Measurements from ENCODE around the gene SF1.
A peak's percentile ranks its signal among the peaks of the same experiment; 100 is the strongest.
"Not testable (repeated sequence)": the region's sequence is repeated elsewhere in the genome, so short reads cannot be mapped to it uniquely, and the experiment has no call there.

The SF1 gene, protein sequence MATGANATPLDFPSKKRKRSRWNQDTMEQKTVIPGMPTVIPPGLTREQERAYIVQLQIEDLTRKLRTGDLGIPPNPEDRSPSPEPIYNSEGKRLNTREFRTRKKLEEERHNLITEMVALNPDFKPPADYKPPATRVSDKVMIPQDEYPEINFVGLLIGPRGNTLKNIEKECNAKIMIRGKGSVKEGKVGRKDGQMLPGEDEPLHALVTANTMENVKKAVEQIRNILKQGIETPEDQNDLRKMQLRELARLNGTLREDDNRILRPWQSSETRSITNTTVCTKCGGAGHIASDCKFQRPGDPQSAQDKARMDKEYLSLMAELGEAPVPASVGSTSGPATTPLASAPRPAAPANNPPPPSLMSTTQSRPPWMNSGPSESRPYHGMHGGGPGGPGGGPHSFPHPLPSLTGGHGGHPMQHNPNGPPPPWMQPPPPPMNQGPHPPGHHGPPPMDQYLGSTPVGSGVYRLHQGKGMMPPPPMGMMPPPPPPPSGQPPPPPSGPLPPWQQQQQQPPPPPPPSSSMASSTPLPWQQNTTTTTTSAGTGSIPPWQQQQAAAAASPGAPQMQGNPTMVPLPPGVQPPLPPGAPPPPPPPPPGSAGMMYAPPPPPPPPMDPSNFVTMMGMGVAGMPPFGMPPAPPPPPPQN

DNA sequence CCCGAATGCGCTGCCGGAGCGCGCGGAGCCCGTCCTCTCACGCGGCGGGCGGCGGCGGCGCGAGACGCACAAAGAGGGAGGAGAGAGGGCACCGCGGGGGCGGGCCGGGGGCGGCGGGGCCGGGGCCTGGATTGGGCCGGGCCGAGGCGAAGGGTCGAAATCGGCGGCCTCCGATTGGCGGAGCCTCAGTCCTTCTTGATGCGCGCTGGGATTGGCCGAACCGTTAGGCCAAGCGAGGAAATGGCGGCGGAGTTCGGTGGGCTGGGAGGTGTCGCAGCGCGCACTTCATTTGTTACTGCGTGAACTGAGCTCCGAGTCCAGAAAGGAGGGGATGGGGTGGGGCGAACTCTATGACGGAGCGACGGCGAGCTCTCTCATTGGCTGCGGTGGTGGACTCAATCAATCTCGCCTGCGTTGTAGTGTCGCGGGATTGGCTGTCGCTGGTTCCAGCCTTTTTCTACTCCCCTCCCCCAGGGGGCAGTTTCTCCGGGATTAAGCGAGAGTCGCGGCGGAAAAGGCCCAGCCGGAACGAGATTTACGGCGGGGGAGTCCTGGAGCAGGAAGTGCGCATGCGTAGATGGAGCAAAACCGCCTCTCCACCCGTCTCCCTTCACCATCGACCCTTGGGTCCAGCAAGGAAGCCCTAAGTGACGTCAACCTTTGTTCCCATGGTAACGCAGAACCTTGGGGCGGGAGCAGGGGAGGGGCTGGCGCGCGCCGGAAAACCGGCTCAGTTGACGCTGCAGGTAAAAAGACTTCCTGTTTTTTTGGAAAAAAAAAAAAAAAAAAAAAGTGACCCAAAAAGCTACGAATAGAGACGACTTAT, at the start of gene SF1:
Gene SF1 (minus strand): TSS at position 70 of the 826 bp plus-strand sequence. CDS start 150 bp downstream, outside the sequence.
- peak; percentile 99 for DNase-seq (ENCODE audit: low read depth)

DNA sequence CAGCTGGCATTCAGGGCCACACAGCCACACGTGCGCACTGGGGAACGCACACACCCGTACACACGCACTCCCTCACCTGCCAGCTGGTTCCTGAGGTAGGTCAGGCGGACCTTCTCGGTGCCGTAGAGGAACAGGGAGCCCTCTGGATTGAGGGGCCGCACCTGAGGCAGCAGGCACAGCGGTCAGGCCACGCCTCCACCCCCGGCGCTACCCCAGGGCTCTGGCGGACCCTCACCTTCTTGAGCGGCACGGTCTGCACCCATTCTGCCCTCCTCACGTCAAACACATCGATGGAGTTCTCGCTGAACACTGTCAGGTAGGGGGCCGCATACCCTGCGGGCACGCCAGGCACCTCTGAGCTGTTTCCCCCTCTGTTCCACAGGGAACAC, 49.1 kb upstream of the SF1 start:
- no peak for DNase-seq (ENCODE audit: low read depth)

DNA sequence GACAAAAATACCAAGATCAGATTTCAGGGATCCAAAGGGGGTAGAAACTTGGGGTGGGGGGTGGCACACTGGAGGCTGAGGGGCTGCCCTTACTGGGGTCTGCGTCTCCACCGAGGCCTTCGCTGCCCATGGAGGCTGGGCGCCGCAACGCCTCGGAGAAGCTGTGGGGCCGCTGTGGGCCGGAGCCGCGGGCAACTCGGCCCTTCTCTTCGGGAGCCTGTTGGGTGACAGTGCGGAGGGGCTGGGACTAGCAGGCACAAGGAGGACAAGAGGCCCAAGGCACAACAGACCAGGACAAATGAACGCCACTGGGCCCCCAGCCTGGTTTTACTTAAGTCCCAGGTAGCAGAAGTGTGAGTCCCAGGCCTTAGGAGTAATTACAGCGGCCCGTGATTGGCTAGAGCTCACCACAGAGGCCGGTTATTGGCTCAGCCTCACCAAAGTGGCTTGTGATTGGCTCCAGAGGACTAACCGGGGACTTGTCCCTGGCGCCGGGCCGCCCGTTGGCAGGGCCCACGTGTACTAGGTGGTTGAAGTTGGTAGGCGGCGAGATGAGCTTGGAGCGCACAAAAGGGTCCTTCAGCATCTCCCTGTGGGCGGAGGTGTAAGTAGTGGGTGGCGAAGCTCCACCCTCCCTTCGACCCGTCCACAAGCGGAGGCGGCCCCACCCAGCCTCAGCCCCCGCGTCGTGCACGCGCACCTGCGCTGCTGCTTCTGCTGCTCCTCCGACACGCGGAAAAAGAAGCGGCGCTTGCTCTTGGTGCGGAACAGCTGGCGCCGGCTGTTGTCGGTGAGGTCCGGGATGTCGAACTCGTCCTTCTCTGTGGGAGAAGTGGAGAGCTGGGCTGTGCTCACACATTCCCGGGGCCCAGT, 48.5 kb upstream of the SF1 start:
- DNase-seq (ENCODE audit: low read depth): no peak

DNA sequence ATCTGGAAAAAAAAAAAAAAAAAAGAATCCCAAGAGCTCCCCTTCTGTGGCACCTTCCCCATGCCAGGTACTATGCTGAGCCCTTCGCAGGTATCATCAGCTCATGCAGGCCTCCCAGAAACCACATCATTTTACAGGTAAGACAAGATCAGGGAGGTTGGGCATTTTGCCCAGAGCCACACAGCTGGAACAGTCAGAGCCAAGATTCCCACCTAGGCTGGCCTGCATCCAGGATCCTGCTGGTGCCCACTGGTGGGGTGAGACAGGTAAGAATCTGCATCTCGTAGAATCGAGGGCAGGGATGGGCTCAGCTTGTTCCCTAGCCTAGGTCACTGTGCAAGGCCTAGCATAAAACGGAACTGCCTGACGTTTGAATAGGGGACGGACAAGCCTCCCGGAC, 47.7 kb upstream of the SF1 start:
- DNase-seq (ENCODE audit: low read depth): no peak

DNA sequence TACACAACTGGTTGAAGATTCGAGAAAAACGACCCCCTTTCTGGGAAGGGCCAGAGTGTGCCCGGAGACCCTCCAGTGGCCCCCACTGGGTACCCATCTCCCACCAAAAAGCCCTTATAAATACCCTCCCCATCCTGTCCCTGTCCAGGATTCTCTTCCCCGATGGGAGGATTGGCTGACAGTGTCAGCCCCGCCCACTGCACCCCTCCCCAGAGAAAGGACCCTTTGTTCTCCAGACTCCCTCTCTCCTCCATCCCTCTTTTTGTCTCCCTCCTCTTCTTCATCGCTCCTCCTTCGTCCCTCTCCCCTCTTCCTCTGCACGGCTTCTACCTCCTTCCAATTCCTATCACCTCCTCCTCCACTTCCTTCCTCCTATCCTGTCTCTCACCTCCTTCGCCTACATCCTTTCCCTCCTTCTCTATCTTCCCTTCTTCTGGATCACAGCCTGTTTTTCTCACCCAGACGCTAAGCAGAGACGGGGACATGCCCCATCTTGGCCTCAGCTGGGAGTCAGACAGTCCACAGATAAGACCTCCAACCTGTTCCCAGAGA, 45.3 kb upstream of the SF1 start:
- no peak for DNase-seq (ENCODE audit: low read depth)

DNA sequence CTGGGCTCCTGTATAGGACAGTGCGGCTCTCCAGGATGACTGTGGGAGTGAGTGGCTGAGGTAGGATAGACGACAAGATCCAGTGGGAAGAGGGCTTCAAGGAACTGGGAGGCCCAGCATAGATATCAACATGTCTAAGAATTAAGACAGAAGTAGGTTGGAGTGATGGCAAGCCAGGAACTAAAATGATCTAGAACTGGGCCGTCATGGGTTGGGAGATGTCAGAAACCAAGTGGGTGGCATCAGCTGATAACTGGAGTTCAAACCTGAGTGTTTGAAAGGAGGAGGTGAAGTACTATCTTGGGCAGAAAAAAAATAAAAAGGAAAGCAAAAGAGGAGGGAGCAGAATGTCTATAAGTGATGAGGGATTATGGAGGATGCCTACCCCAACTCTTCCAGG, 39.1 kb upstream of the SF1 start:
- no peak for DNase-seq (ENCODE audit: low read depth)

DNA sequence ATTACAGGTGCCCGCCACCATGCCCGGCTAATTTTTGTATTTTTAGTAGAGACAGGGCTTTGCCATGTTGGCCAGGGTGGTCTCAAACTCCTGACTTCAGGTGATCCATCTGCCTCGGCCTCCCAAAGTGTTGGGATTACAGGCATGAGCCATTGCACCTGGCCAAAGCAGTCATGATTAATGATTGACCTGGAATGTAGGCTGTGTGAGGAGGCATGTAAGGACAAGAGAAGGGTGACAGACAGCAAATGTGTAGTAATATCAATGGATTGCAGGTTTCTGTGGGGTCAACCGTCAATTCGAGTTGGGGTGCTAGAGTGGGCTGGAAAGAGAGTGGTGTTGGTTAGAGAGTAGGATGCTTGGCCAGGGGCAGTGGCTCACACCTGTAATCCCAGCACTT, 37.1 kb upstream of the SF1 start:
- DNase-seq (ENCODE audit: low read depth): not testable (repeated sequence)

DNA sequence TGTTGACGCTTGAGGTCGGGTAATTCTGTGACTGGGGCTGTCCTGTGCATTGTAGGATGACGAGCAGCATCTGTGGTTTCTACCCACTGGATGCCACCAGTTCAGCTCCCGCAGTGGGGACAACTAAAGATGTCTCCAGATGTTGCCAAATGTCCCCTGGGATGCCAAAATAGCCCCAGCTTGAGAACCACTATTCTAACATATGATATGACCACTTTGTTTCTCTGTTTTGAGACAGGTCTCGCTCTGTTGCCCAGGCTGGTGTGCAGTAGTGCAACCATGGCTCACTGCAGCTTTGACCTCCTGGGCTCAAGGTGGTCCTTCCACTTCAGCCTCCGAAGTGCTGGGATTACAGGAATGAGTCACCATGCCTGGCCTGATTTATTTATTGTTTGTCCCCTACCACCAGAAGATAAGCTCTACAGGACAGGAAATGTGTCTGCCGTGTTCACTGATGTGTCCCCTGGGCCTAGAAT, 36.4 kb upstream of the SF1 start:
- no peak for DNase-seq (ENCODE audit: low read depth)

DNA sequence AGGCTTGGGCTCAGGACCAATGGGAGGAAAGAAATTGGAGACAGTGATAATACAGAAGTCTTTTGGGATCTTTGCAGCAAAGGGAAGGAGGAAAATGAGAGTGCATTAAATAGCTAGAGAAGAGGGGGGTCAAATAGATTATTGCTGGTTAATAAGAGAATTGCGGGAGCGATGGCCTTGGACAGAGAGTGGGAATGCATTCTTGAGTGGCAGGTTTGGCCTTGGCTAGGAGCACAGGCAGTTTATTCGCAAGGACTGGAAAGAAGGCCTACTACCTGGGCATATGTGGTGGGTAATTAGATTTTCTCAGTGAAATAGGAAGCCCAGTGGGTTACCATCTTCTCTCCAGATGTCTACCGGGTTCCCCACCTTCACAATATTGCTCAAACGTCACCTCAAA, 35.5 kb upstream of the SF1 start:
- DNase-seq (ENCODE audit: low read depth): no peak

DNA sequence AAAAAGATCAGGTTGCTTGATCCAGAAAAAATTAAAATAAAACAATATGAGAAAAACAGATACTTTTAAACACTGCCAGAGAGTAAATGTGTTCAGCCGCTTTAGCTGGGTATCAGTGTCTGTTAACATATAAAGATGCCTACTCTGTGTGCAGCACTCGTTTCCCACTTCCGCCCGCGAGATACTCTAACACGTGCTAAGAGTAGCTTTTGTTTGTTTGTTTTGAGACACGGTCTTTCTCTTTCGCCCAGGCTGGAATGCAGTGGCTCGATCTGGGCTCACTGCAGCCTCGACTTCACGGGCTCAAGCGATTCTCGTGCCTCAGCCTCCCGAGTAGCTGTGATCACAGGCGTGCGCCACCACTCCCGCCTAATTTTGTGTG, 32.5 kb upstream of the SF1 start:
- DNase-seq (ENCODE audit: low read depth): peak; percentile 16

DNA sequence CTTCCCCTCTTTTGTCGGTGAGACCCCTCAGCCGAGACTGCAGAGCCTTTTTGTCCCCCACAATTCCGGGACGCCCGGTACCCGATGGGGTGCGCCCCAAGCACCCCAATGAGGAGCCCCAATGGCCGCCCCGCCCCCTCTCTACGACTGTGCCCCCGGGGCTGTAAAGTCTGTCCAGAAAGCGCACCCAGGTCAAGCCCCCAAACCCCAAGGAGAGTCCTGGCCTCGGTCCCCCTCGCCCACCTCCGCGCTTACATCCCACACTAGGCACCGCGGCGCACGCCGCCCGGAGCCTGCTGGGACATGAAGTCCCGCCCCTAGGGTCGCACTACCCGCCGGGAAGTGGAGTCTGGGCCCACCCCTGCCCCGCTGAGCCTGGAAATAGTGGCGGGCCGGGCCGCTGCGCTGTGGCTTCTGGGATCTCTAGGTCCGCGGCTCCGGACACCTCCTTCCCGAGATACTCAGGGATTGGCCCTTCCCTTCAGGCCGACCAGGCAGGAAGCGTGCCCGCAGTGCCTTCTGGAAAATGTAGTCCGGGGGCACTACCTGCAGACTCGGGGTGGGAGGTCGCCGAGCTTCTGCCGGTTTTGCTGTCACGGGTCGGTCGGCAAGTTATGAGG, 32.0 kb upstream of the SF1 start, which contains the start of gene MEN1:
Gene MEN1 (minus strand): TSS at position 281 of the 620 bp plus-strand sequence. CDS start 442 bp downstream, outside the sequence.
- peak; percentile 76 for DNase-seq (ENCODE audit: low read depth)

DNA sequence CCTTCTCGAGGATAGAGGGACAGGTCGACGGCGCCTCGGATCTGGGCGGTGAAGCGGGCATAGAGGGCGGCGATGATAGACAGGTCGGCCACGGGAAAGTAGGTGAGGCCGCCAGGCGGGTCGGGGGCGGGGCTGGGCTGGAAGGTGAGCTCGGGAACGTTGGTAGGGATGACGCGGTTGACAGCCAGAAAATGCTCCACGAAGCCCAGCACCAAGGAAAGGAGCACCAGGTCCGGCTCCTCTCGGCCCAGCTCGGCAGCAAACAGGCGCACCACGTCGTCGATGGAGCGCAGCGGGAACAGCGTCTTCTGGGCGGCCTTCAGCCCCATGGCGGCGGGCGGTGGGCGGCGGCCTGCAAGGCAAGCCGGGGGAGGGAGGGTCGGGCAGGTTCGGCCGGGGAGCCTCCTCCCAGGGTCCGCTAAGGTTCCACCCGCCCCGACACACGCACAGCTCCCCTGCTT, 31.5 kb upstream of the SF1 start:
- DNase-seq (ENCODE audit: low read depth): no peak

DNA sequence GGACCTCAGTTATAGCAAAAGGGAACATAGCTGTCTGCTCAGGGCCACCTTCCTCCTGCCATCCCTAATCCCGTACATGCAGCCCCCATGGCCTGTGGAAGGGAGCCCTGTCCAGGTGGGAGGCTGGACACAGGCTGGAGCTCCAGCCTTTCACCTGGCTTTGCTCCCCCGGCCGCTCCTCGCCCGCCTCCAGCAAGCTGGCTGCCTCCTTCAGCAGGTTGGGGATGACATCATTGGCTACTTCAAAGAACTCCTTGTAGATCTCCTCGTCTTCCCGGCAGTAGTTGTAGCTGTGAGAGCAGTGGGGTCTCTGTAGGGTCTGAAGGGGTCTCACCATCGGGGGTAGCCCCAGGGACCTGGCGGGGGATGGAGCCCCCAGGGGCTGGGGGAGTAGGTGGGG, 27.1 kb upstream of the SF1 start:
- no peak for DNase-seq (ENCODE audit: low read depth)

DNA sequence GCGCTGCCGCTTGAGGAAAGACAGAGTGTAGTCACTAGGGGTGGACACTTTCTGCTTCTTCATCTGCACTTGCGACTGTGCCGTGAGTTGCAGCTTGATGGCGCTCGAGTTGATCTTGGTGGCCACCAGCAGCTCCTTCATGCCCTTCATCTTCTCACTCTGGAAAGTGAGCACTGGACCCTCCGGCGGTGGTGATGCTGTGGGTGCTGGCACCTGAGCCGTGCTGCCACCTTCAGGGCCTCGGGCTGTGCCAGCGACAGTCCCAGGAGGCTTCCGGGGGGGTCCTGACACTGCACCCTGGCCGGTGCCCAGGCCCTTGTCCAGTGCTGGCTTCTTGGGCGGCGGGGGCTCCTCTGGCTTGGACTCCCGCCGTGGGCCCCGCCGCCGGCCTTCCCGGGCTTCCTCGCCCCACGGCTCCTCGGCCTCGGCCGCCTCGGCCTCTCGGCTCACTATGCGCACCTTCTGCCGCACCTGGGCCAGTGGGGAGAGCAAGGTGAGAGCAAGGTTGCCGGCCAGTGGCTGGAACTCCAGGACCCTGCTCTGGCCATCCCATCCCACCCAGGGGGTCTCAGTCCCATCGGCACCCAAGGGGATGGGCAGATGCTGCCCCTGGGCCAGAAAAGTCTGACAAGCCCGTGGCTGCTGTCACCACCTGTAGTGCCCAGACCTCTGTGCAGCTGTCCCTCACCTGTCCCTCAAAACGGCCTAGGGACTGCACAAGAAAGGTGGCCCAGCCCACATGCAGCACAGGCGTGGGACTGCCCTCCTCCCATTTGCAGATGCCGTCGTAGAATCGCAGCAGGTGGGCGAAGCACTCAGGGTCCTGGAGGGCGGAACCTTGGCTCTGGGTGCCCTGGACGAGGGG, 26.2 kb upstream of the SF1 start:
- no peak for DNase-seq (ENCODE audit: low read depth)

DNA sequence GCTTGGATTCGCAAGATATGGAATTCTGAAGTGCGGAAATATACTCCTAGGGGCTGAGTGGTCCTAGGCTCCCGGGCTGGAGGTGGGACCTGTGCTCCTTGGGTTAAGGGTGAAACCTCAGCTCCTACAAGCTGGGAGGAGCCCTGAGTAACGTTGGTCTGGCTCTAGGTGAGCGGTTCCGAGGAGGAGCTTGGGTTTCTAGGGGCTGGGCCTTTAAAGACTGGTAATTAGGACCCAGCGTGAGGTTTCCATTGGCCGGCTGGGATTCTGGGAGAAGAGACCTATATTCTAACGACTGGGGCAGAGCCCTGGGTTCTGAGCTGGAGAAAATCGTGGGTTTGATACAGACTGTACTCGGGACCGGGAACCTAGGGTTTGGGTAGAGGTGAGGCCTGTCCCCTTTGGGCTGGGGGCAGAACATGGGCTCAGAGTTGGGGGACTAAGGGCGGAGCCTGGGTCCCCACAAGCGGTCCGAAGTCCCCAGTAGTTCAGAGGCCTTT, 25.6 kb upstream of the SF1 start:
- no peak for DNase-seq (ENCODE audit: low read depth)

DNA sequence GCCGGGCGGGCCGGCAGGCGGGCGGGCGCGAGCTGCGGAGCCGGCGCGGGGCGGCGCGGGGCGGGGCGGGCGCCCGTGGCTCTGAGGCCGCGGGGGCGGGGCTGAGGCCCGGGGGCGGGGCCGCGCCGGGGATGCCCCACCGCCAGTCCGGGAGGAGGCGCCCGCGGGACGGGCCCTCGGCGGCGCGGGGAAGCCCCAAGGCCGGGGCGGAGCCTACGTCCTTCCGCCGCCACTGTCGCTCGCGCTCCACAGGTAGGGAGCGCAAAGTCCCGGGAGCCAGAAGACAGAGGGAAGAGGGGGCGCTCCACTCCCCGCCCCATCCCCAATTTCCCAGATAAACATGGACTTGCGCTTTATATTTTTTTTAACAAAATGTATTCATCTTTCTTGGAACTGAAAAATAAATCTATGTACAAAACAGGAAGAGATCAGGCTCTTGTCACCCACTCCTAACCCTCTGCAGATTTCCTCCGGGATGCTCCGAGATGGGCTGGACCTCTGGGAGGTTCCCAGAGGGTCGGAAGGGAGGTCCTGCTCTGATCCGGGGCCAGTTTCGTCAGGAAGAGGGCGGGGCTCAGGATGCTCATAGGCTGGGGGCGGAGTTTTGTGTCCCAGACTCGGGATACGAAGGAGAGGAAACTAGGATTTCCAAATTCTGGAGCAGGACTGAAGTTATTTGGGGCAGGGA, 25.0 kb upstream of the SF1 start, which contains the start of gene MAP4K2:
Gene MAP4K2 (minus strand): TSS at position 57 of the 688 bp plus-strand sequence. CDS start 65 bp downstream, outside the sequence.
- peak; percentile 81 for DNase-seq (ENCODE audit: low read depth)

DNA sequence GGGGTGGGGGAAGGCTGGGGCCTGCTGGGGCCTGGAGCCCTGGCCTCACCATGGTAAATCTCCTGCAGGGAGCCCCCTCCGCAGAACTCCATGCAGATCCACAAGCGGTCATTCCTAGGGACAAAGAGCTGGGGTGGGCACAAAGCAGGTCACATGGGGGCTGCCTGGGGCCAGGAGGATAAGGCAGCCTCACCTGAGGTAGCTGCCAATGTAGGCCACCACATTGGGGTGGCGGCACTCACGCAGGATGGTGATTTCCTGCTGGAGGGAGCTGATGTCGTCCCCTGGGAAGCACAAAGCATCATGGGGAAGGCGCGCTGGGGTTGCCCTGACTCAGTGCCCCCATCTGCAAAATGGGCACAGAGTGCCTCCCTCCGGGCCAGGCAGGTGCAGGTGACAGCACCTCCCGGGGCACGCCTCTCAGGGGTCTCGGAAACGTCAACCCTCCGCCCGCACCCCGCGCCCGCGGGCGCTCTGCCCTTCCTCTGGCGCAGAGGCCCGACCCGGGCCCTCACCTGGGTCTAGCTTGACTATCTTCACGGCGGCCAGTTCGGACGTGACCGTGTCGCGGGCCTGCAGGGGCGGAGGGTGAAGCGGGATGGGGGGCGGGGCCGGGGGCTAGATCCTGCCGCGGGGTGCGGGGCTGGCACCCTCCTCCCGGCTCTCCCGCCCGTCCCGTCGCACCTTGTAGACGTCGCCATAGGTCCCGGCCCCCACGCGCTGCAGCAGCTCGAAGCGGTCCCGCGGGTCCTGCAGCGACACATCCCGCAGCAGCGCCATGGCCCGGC, 24.2 kb upstream of the SF1 start:
- DNase-seq (ENCODE audit: low read depth): peak; percentile 17

All from activated T-cell treated with anti-CD3 and anti-CD28 coated beads for 24 hours (primary cell).